HepG2 (cell line): ENCODE results near the gene FTSJ1. TPM values are rescaled to one million over a fixed set of nuclear protein-coding genes. Genes with fewer than 3 reads are reported as not detected.

Source experiments
- ARHGAP35 ChIP-seq: sonication (generic); formaldehyde crosslinking; IDR thresholded peaks from 2 replicates; pipeline ENCODE4 v1.9.0; 2022; ENCODE audit warnings: mild to moderate bottlenecking, inconsistent platforms, moderate library complexity, missing genetic modification reagents, borderline replicate concordance
- BRCA1 ChIP-seq: sonication (generic); formaldehyde crosslinking; IDR thresholded peaks from 2 replicates; pipeline ENCODE4 v1.4.0; 2020; ENCODE audit warnings: missing genetic modification reagents
- HMG20A ChIP-seq: IDR thresholded peaks from 2 replicates; pipeline ENCODE4 v1.6.1; 2016; ENCODE audit warnings: borderline replicate concordance
- HNRNPLL ChIP-seq: fragments of 200-400 bp; formaldehyde crosslinking; IDR thresholded peaks from 2 replicates; pipeline ENCODE4 v1.6.1; 2017; ENCODE audit warnings: mild to moderate bottlenecking, low read depth, low read length; ENCODE audit not compliant: poor library complexity, severe bottlenecking
- HOXA9 ChIP-seq: sonication (generic); formaldehyde crosslinking; IDR thresholded peaks from 2 replicates; pipeline ENCODE4 v1.8.1; 2022; ENCODE audit warnings: missing genetic modification reagents, mild to moderate bottlenecking, moderate library complexity, borderline replicate concordance
- MIXL1 ChIP-seq: IDR thresholded peaks from 2 replicates; pipeline ENCODE4 v1.6.1; 2016
- MXD4 ChIP-seq: IDR thresholded peaks from 2 replicates; pipeline ENCODE4 v1.6.1; 2016; ENCODE audit warnings: mild to moderate bottlenecking, missing biosample characterization, missing genetic modification reagents
- RFX3 ChIP-seq: IDR thresholded peaks from 2 replicates; pipeline ENCODE4 v1.6.1; 2016; ENCODE audit warnings: missing biosample characterization, missing genetic modification reagents
- SIN3A ChIP-seq: IDR thresholded peaks from 2 replicates; pipeline ENCODE4 v1.6.1; 2011; ENCODE audit warnings: low read depth, mild to moderate bottlenecking, control low read depth, low read length, borderline replicate concordance
- SMARCE1 ChIP-seq: fragments of 450-650 bp; IDR thresholded peaks from 2 replicates; pipeline ENCODE4 v1.6.1; 2017; ENCODE audit warnings: borderline replicate concordance
- TBX2 ChIP-seq: sonication (generic); formaldehyde crosslinking; IDR thresholded peaks from 2 replicates; pipeline ENCODE4 v1.5.0; 2020; ENCODE audit warnings: missing genetic modification reagents, mild to moderate bottlenecking, borderline replicate concordance
- ZNF790 ChIP-seq: sonication (generic); formaldehyde crosslinking; IDR thresholded peaks from 2 replicates; pipeline ENCODE4 v1.8.0; 2022; ENCODE audit warnings: missing genetic modification reagents, mild to moderate bottlenecking, borderline replicate concordance
- ZSCAN25 ChIP-seq: sonication (generic); formaldehyde crosslinking; IDR thresholded peaks from 2 replicates; pipeline ENCODE4 v1.8.0; 2022; ENCODE audit warnings: mild to moderate bottlenecking, missing genetic modification reagents
- ZSCAN29 ChIP-seq: sonication (generic); formaldehyde crosslinking; conservative IDR thresholded peaks from 2 replicates; pipeline ENCODE4 v1.4.0; 2020; ENCODE audit warnings: mild to moderate bottlenecking, missing genetic modification reagents
- polyA plus RNA-seq, 8 experiments: library from polyadenylated mRNA; depleted of rRNA in 3 of 8; stranded (reverse) in 7 of 8; unstranded in 1 of 8; fragments of >200 nt; fragmentation: Illumina TruSeq in 4 of 8; extraction: Trizol in 4 of 8; gene quantifications; 2 replicates each; pipeline versions ENCODE4 v1.2.1 to v1.2.3, GENCODE V29; 2011 to 2016; ENCODE audit warnings: low read depth in 4 of 8, missing spikeins in 1 of 8, mixed read lengths in 1 of 8; ENCODE audit not compliant: insufficient read depth in 1 of 8
- total RNA-seq, 5 experiments: library from RNA; depleted of rRNA; stranded (reverse); fragments of >200 nt; fragmentation: Illumina TruSeq; extraction: Trizol; gene quantifications; 2 replicates each; pipeline ENCODE4 v1.2.3, GENCODE V29; 2016; ENCODE audit warnings: low read depth in 1 of 5
- TF ChIP-seq, protein P1 (sequence below): sonication (generic); formaldehyde crosslinking; IDR thresholded peaks from 2 replicates; pipeline ENCODE4 v1.5.1; 2020; ENCODE audit warnings: mild to moderate bottlenecking, missing genetic modification reagents
- TF ChIP-seq, protein P2 (sequence below): sonication (generic); formaldehyde crosslinking; IDR thresholded peaks from 2 replicates; pipeline ENCODE4 v1.8.0; 2022; ENCODE audit warnings: mild to moderate bottlenecking, missing genetic modification reagents, moderate library complexity
- TF ChIP-seq, protein P3 (sequence below): sonication (generic); formaldehyde crosslinking; IDR thresholded peaks from 2 replicates; pipeline ENCODE4 v1.5.1; 2020; ENCODE audit warnings: mild to moderate bottlenecking, missing genetic modification reagents, borderline replicate concordance

The FTSJ1 gene
- total and polyA plus RNA-seq, 2 of the 13 experiments (the other 11 are each of a cell fraction or from before 2014, with no cell fraction given): 30.3 to 37.9 TPM

DNA sequence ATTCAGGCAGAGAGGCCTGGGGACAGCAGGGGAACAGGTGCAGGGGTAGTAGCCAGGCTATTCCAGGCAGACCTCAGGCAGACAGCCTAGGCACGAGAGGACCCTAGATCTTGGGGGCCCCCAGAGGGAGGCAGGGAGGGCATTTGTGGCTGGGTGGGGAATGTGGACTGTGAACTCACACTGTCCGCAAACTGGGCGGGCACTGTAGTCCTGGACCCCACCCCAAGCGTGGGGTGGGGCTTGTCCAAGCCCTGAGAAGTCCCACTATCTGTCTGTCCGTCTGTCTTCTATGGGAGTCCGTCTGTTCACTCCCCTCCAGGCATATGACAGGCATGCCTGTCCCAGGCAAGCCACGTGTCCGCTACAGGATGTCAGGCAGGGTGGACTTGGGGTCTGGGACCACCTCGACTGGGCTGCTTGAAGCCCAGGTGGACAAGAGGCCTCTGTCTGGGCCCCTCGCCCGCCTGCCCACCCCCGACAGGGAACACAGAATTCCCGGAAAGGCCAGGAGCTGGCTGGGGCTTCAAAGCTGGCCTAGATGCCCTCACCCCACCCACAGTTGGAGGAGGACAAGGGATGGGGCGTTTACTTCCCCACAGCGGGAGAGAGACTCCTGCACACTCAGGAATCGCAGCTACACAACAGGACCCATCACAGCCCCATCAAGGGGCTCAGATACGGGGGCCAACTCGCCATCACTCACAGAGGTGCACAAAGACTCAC lies 5.7 kb upstream of the FTSJ1 start, which contains the start of gene SLC38A5 (continued):
- TF ChIP-seq HOXA9 (CRISPR knock-in tag) (no peak), ZSCAN25 (CRISPR knock-in tag) (no peak), HNRNPLL (no peak), SMARCE1 (no peak), ZNF790 (CRISPR knock-in tag) (no peak), TBX2 (no peak; the same call in 1 of the 2 replicates), ZSCAN29 (CRISPR knock-in tag) (no peak), ARHGAP35 (CRISPR knock-in tag) (no peak), RFX3 (no peak), BRCA1 (CRISPR knock-in tag) (no peak), HMG20A (CRISPR knock-in tag) (no peak), MIXL1 (CRISPR knock-in tag) (no peak), MXD4 (no peak), SIN3A (no peak)
- TF ChIP-seq, protein P1, sequence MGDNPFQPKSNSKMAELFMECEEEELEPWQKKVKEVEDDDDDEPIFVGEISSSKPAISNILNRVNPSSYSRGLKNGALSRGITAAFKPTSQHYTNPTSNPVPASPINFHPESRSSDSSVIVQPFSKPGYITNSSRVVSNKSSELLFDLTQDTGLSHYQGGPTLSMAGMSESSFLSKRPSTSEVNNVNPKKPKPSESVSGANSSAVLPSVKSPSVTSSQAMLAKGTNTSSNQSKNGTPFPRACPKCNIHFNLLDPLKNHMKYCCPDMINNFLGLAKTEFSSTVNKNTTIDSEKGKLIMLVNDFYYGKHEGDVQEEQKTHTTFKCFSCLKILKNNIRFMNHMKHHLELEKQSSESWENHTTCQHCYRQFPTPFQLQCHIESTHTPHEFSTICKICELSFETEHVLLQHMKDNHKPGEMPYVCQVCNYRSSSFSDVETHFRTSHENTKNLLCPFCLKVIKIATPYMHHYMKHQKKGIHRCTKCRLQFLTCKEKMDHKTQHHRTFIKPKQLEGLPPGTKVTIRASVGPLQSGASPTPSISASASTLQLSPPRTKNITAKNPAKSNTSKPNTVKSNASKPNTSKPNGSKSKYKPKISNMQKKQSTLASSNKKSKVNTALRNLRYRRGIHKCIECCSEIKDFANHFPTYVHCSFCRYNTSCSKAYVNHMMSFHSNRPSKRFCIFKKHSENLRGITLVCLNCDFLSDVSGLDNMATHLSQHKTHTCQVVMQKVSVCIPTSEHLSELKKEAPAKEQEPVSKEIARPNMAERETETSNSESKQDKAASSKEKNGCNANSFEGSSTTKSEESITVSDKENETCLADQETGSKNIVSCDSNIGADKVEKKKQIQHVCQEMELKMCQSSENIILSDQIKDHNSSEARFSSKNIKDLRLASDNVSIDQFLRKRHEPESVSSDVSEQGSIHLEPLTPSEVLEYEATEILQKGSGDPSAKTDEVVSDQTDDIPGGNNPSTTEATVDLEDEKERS (CRISPR knock-in tag): no peak
- TF ChIP-seq, protein P2, sequence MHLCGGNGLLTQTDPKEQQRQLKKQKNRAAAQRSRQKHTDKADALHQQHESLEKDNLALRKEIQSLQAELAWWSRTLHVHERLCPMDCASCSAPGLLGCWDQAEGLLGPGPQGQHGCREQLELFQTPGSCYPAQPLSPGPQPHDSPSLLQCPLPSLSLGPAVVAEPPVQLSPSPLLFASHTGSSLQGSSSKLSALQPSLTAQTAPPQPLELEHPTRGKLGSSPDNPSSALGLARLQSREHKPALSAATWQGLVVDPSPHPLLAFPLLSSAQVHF: no peak
- TF ChIP-seq, protein P3, sequence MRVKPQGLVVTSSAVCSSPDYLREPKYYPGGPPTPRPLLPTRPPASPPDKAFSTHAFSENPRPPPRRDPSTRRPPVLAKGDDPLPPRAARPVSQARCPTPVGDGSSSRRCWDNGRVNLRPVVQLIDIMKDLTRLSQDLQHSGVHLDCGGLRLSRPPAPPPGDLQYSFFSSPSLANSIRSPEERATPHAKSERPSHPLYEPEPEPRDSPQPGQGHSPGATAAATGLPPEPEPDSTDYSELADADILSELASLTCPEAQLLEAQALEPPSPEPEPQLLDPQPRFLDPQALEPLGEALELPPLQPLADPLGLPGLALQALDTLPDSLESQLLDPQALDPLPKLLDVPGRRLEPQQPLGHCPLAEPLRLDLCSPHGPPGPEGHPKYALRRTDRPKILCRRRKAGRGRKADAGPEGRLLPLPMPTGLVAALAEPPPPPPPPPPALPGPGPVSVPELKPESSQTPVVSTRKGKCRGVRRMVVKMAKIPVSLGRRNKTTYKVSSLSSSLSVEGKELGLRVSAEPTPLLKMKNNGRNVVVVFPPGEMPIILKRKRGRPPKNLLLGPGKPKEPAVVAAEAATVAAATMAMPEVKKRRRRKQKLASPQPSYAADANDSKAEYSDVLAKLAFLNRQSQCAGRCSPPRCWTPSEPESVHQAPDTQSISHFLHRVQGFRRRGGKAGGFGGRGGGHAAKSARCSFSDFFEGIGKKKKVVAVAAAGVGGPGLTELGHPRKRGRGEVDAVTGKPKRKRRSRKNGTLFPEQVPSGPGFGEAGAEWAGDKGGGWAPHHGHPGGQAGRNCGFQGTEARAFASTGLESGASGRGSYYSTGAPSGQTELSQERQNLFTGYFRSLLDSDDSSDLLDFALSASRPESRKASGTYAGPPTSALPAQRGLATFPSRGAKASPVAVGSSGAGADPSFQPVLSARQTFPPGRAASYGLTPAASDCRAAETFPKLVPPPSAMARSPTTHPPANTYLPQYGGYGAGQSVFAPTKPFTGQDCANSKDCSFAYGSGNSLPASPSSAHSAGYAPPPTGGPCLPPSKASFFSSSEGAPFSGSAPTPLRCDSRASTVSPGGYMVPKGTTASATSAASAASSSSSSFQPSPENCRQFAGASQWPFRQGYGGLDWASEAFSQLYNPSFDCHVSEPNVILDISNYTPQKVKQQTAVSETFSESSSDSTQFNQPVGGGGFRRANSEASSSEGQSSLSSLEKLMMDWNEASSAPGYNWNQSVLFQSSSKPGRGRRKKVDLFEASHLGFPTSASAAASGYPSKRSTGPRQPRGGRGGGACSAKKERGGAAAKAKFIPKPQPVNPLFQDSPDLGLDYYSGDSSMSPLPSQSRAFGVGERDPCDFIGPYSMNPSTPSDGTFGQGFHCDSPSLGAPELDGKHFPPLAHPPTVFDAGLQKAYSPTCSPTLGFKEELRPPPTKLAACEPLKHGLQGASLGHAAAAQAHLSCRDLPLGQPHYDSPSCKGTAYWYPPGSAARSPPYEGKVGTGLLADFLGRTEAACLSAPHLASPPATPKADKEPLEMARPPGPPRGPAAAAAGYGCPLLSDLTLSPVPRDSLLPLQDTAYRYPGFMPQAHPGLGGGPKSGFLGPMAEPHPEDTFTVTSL (CRISPR knock-in tag): no peak
